ENCODE measurements around the gene RET. TPM values are rescaled to one million over a fixed set of nuclear protein-coding genes. Genes with fewer than 3 reads are reported as not detected.
"Not testable (repeated sequence)": the region's sequence is repeated elsewhere in the genome, so short reads cannot be mapped to it uniquely, and the experiment has no call there.

The RET gene
- total RNA-seq, 1 experiment from 2014 or later: not detected

DNA sequence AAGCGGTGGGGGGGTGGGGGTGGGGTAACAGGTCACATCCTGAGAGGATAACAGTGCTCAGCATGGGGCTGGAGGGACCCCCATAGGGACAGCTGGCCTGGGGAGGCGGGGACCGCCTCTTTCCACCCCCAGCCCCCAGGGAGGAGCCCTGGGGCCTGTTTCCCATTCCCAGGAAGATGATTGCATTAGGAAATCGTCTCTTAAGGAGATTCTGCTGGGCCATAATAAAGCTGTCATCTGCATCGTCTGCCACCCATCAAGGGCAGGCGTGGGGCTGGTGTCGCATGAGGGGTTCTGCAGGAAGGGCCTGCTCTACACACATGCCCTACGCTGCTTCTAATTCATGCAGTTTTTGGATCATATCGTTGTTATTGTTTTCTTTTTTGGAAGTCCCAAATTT lies 17.2 kb downstream of the RET start:
- Histone ChIP-seq H2AFZ (ENCODE audit: low read length) (no peak overlapping the region), H3K9me3 (ENCODE audit: low read length) (no peaks in the 10 kb centered on the region), H3K4me1 (ENCODE audit: low read length) (peaks cover 9% of the 10 kb centered on the region), H3K36me3 (ENCODE audit: insufficient read depth, low read length) (no peaks in the 10 kb centered on the region), H3K4me2 (ENCODE audit: low read depth, low read length, poor library complexity, severe bottlenecking) (no peak overlapping the region), H4K20me1 (ENCODE audit: insufficient read depth, low read depth, low read length) (no peaks in the 10 kb centered on the region), H3K9ac (ENCODE audit: low read length) (no peak overlapping the region), H3K79me2 (ENCODE audit: low read length) (no peaks in the 10 kb centered on the region), H3K27me3 (ENCODE audit: low read length) (no peaks in the 10 kb centered on the region), H3K27ac (ENCODE audit: low read length) (no peak overlapping the region), H3K9me2 (replicated peaks; ENCODE audit: insufficient read depth, low read length) (no peaks in the 10 kb centered on the region), H3K4me3 (ENCODE audit: low read length) (no peak overlapping the region)
- DNase-seq: no peak

- DNase-seq; H3K36me3 ChIP-seq (ENCODE audit: insufficient read depth, low read length); H3K4me2 ChIP-seq (ENCODE audit: low read depth, low read length, poor library complexity, severe bottlenecking); H3K27ac ChIP-seq (ENCODE audit: low read length); H3K4me3 ChIP-seq (ENCODE audit: low read length); H3K79me2 ChIP-seq (ENCODE audit: low read length); H3K9me2 ChIP-seq (replicated peaks; ENCODE audit: insufficient read depth, low read length); H2AFZ ChIP-seq (ENCODE audit: low read length); H3K27me3 ChIP-seq (ENCODE audit: low read length); H3K9me3 ChIP-seq (ENCODE audit: low read length); H3K4me1 ChIP-seq (ENCODE audit: low read length); H3K9ac ChIP-seq (ENCODE audit: low read length); H4K20me1 ChIP-seq (ENCODE audit: insufficient read depth, low read depth, low read length): not testable (repeated sequence)
Observed at GRCh38 chr10:43099339-43099738, 22.5 kb downstream of the RET start.

DNA sequence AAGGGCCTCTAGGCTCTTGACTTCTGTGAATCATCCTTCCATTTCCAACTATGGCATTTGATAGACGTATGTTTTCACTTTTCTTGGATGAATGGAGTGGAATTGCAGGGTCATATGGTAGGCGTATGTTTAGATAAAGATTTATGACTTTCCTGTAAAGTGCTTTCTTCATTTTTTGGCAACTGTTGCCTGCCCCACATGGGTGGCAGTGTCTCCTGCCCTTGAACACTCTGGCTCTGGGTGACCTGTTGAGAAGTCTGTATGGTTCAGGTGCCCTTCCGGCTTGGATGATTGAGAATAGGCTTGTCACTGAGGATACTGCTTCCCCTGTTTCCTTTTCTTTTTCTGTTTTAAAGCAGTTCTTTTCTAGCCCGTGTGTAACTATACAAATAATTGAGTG lies 23.1 kb downstream of the RET start:
- no peak for DNase-seq
- Histone ChIP-seq H3K4me2 (ENCODE audit: low read depth, low read length, poor library complexity, severe bottlenecking) (no peak overlapping the region), H4K20me1 (ENCODE audit: insufficient read depth, low read depth, low read length) (no peaks in the 10 kb centered on the region), H3K36me3 (ENCODE audit: insufficient read depth, low read length) (no peaks in the 10 kb centered on the region), H3K4me1 (ENCODE audit: low read length) (peaks cover 9% of the 10 kb centered on the region), H3K27ac (ENCODE audit: low read length) (no peak overlapping the region), H3K9me2 (replicated peaks; ENCODE audit: insufficient read depth, low read length) (no peaks in the 10 kb centered on the region), H3K9me3 (ENCODE audit: low read length) (no peaks in the 10 kb centered on the region), H2AFZ (ENCODE audit: low read length) (no peak overlapping the region), H3K27me3 (ENCODE audit: low read length) (no peaks in the 10 kb centered on the region), H3K9ac (ENCODE audit: low read length) (no peak overlapping the region), H3K4me3 (ENCODE audit: low read length) (no peak overlapping the region), H3K79me2 (ENCODE audit: low read length) (no peaks in the 10 kb centered on the region)

DNA sequence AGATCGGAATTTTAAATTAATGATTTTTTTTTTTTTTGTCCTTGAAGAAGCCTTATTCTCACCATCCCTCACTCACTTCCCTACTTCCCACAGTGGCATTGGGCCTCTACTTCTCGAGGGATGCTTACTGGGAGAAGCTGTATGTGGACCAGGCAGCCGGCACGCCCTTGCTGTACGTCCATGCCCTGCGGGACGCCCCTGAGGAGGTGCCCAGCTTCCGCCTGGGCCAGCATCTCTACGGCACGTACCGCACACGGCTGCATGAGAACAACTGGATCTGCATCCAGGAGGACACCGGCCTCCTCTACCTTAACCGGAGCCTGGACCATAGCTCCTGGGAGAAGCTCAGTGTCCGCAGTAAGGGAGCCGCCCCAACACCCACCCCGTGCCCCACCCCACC lies 23.5 kb downstream of the RET start:
- Histone ChIP-seq H3K4me3 (ENCODE audit: low read length) (no peak overlapping the region), H3K9me2 (replicated peaks; ENCODE audit: insufficient read depth, low read length) (no peaks in the 10 kb centered on the region), H3K36me3 (ENCODE audit: insufficient read depth, low read length) (no peaks in the 10 kb centered on the region), H3K27me3 (ENCODE audit: low read length) (no peaks in the 10 kb centered on the region), H3K9ac (ENCODE audit: low read length) (no peak overlapping the region), H4K20me1 (ENCODE audit: insufficient read depth, low read depth, low read length) (no peaks in the 10 kb centered on the region), H2AFZ (ENCODE audit: low read length) (no peak overlapping the region), H3K4me2 (ENCODE audit: low read depth, low read length, poor library complexity, severe bottlenecking) (no peak overlapping the region), H3K4me1 (ENCODE audit: low read length) (peaks cover 9% of the 10 kb centered on the region), H3K79me2 (ENCODE audit: low read length) (no peaks in the 10 kb centered on the region), H3K9me3 (ENCODE audit: low read length) (no peaks in the 10 kb centered on the region), H3K27ac (ENCODE audit: low read length) (no peak overlapping the region)
- DNase-seq: no peak

DNA sequence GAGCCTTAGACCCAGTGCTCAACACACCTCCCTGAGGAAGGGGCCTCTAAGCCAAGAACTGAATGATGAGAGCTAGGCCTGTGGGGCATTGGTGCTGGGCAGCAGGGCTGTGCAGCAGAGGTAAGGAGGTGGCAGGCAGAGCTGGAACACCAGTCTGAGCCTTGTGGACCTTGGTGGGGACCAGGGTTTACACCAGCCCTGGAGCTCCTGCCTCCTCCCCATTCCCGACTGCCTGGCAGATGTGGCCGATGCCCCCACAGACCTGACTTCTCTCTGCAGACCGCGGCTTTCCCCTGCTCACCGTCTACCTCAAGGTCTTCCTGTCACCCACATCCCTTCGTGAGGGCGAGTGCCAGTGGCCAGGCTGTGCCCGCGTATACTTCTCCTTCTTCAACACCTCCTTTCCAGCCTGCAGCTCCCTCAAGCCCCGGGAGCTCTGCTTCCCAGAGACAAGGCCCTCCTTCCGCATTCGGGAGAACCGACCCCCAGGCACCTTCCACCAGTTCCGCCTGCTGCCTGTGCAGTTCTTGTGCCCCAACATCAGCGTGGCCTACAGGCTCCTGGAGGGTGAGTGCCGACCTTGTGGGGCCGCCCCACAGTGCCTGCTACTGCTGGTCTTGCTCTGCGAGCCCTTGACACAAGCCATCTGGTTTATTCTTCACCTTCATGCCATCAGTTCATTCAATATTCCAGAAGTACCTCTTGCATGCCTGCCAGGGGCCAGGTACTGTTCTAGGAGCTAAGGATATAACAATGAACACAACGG lies 25.4 kb downstream of the RET start:
- H3K9me3 ChIP-seq (ENCODE audit: low read length): no peaks in the 10 kb centered on the region

DNA sequence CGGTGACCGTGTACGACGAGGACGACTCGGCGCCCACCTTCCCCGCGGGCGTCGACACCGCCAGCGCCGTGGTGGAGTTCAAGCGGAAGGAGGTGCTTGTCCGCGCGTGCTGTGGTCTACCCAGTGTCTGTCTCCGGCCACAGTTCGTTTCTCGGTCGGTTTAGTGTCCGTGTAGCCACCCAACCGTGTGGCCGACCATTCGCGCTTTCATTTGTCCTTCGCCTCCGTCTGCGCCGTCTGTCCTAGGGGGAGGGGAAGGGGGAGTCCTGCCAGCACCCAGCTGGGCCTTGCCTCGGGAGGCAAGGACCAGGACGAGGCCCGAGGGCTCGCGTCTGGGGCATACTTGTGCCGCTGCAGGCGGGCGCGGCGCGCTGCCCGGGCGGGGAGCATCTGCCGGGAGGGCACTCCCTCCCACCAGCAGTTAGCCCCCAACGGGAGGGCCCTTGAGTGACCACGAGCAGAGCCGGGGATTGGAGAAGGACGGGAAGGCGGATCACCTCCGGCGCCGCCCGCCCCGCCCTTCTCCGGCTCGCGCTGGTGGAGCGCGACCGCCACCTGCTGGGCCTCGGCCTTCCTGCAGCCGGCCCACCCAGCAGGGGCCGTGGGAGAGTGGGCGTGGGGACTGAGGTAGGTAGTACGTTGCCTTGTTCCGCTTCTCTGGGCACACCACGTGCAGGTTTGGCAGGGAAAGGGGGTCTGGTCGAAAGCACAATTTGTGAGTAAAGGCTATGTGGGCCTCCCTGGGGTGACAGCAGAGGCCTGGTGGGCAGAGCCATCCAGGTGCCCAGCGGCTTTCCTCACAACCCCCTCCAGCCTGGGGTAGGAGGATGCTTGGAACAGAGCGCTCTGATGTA lies 28.5 kb downstream of the RET start:
- Histone ChIP-seq H3K9me2 (replicated peaks; ENCODE audit: insufficient read depth, low read length) (no peaks in the 10 kb centered on the region), H4K20me1 (ENCODE audit: insufficient read depth, low read depth, low read length) (no peaks in the 10 kb centered on the region), H3K27ac (ENCODE audit: low read length) (no peak overlapping the region), H2AFZ (ENCODE audit: low read length) (no peak overlapping the region), H3K36me3 (ENCODE audit: insufficient read depth, low read length) (no peaks in the 10 kb centered on the region), H3K9ac (ENCODE audit: low read length) (no peak overlapping the region), H3K4me3 (ENCODE audit: low read length) (peak overlapping the region; percentile 35; the same call in 1 of the 2 replicates), H3K9me3 (ENCODE audit: low read length) (no peaks in the 10 kb centered on the region), H3K27me3 (ENCODE audit: low read length) (no peaks in the 10 kb centered on the region), H3K79me2 (ENCODE audit: low read length) (no peaks in the 10 kb centered on the region), H3K4me1 (ENCODE audit: low read length) (no peaks in the 10 kb centered on the region), H3K4me2 (ENCODE audit: low read depth, low read length, poor library complexity, severe bottlenecking) (peak overlapping the region; percentile 38)
- DNase-seq: peak; percentile 84

More for the DNA sequence above, 25.4 kb downstream of the RET start:
- no peaks in the 10 kb centered on the region for H4K20me1 ChIP-seq (ENCODE audit: insufficient read depth, low read depth, low read length)
- H3K9me2 ChIP-seq (replicated peaks; ENCODE audit: insufficient read depth, low read length): no peaks in the 10 kb centered on the region
- H3K27ac ChIP-seq (ENCODE audit: low read length): no peak overlapping the region
- DNase-seq: no peak
- no peak overlapping the region for H3K4me3 ChIP-seq (ENCODE audit: low read length)
- no peaks in the 10 kb centered on the region for H3K27me3 ChIP-seq (ENCODE audit: low read length)
- no peaks in the 10 kb centered on the region for H3K4me1 ChIP-seq (ENCODE audit: low read length)
- H3K4me2 ChIP-seq (ENCODE audit: low read depth, low read length, poor library complexity, severe bottlenecking): no peak overlapping the region
- no peaks in the 10 kb centered on the region for H3K36me3 ChIP-seq (ENCODE audit: insufficient read depth, low read length)
- no peak overlapping the region for H2AFZ ChIP-seq (ENCODE audit: low read length)
- H3K9ac ChIP-seq (ENCODE audit: low read length): no peak overlapping the region
- H3K79me2 ChIP-seq (ENCODE audit: low read length): no peaks in the 10 kb centered on the region

DNA sequence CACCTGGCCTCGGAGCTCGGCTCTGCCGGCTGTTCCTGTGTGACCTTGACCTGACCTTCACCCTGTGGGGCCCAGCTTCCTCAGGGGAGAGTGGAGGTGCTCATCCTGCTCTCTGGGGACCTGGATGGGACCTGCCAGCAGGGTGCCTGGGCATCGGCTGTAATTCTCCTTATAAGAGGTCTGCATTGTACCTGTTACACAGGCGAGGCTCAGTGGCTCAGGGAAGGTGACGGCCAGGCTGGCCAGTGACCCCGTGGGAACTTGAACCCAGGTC lies 29.0 kb downstream of the RET start:
- H3K9me3 ChIP-seq (ENCODE audit: low read length): no peaks in the 10 kb centered on the region
- no peaks in the 10 kb centered on the region for H4K20me1 ChIP-seq (ENCODE audit: insufficient read depth, low read depth, low read length)
- H3K27ac ChIP-seq (ENCODE audit: low read length): no peak overlapping the region
- H3K4me1 ChIP-seq (ENCODE audit: low read length): no peaks in the 10 kb centered on the region
- no peak overlapping the region for H3K4me3 ChIP-seq (ENCODE audit: low read length)
- no peak overlapping the region for H2AFZ ChIP-seq (ENCODE audit: low read length)
- H3K9ac ChIP-seq (ENCODE audit: low read length): no peak overlapping the region
- DNase-seq: no peak
- no peaks in the 10 kb centered on the region for H3K79me2 ChIP-seq (ENCODE audit: low read length)
- H3K9me2 ChIP-seq (replicated peaks; ENCODE audit: insufficient read depth, low read length): no peaks in the 10 kb centered on the region
- no peaks in the 10 kb centered on the region for H3K27me3 ChIP-seq (ENCODE audit: low read length)
- H3K36me3 ChIP-seq (ENCODE audit: insufficient read depth, low read length): no peaks in the 10 kb centered on the region
- H3K4me2 ChIP-seq (ENCODE audit: low read depth, low read length, poor library complexity, severe bottlenecking): no peak overlapping the region

DNA sequence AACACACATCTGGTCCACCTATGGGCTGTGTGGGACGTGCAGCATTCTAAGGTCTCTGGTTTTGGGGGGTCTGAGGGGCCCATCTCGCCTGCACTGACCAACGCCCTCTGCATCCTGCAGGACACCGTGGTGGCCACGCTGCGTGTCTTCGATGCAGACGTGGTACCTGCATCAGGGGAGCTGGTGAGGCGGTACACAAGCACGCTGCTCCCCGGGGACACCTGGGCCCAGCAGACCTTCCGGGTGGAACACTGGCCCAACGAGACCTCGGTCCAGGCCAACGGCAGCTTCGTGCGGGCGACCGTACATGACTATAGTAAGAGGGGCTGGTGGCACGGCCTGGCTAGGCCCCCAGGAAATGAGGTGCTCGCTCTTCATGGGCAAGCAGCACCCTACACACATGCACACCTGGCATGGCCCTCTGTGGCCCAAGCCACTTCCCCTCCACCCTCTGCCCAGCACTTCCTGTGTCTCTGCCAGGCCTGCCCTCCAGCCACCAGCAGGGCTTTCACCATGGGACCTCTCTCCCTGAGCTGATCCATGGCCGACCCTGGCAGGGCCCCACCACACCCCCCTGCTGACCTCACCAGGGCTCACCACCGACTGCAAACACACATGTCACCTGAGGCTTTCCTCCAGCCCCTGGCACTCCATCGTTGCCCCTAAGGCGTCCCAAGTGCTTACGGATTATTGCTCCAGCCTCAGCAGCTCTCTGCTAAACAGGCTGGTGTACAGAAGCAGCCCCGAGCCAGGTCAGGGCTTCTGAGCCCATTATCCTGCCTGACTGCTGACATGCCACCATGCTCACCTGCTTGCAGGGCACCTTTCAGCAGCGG lies 29.6 kb downstream of the RET start:
- Histone ChIP-seq H3K9me3 (ENCODE audit: low read length) (no peaks in the 10 kb centered on the region), H3K4me2 (ENCODE audit: low read depth, low read length, poor library complexity, severe bottlenecking) (no peak overlapping the region), H3K9ac (ENCODE audit: low read length) (no peak overlapping the region), H3K79me2 (ENCODE audit: low read length) (no peaks in the 10 kb centered on the region), H3K4me3 (ENCODE audit: low read length) (no peak overlapping the region), H3K27me3 (ENCODE audit: low read length) (no peaks in the 10 kb centered on the region), H3K27ac (ENCODE audit: low read length) (no peak overlapping the region), H3K4me1 (ENCODE audit: low read length) (no peaks in the 10 kb centered on the region), H3K36me3 (ENCODE audit: insufficient read depth, low read length) (no peaks in the 10 kb centered on the region), H2AFZ (ENCODE audit: low read length) (no peak overlapping the region), H4K20me1 (ENCODE audit: insufficient read depth, low read depth, low read length) (no peaks in the 10 kb centered on the region), H3K9me2 (replicated peaks; ENCODE audit: insufficient read depth, low read length) (no peaks in the 10 kb centered on the region)
- no peak for DNase-seq

All from Karpas-422 (cell line).